H4 (cell line): ENCODE measurements around the gene PRPF31. TPM values are rescaled to one million over a fixed set of nuclear protein-coding genes. Genes with fewer than 3 reads are reported as not detected.

Source experiments
- DNase-seq: peaks from one replicate; pipeline ENCODE4 v3.0.0-alpha.2; 2015; ENCODE audit warnings: low spot score
- total RNA-seq: library from RNA; depleted of rRNA; stranded (reverse); fragments of >200 nt; shearing (Covaris generic); gene quantifications from 2 replicates; pipeline ENCODE4 v1.2.3, GENCODE V29; 2014

Gene PRPF31
- total RNA-seq, 1 experiment from 2014 or later: 106 TPM

DNA sequence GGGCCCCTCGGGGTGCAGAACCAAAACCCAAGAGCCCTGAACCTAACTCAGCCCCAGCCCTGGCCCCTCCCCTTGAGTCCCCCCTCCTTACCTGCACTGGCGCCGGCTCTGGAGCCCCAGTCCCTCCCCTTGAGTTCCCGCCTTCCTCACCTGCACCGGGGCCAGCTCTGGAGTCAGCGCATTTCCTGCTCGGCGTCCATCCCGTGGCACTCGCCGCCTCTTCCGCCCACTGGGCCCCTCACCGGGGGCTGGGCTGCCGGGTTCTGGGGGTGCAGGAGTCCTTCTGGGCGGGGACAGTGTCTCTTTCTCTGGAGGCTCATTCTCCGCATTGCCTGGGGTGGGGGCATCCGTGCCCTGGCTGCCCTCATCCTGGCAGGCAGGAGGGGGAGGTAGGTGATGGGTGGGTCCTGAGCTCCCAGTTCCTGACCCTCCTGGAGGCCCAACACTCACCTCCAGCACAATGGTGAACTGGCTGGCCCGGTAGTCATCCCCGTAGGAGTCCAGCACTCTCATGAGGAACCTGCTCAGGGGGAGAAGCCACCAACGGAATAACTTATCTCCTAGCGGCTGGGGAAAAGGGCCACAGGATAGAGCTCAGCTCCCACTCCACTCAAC, 7.6 kb upstream of the PRPF31 start:
- no peak for DNase-seq

DNA sequence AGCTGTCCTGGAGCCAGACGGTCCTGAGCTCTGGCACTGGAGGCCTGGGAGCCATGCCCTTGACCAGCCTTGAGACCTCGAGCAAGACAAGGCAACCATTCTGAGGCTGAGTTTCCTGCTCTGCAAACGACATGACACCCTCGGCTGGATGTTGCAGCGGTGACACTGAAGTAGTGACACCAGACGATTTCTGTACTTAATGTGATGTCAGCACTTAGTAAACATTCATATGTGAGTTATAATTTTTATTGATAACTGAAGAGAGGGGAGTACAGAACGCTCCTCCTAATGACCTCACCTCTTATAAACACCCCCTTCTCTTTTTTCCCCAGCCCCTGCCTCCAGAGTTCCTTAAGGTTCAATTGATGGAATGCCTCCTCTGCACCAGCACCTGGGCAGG, 7.1 kb upstream of the PRPF31 start:
- no peak for DNase-seq

DNA sequence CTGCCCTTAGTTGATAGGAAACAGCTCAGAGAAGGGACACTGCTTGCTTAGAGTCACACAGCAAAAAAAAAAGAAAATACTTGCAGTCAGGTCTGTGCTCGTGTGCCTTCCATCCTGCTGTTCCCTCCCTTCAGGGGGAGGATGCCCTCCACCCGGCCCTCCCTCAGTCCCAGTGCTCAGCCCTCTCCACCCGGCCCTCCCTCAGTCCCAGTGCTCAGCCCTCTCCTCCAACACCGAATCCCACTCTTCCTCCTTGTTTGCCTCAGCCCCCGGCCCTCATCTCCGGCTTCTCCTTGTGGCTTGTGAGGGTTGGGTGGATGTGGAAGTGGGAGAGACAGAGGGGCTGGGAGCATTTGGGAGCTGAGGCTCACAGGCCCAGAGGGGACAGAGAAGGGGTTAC, 5.9 kb upstream of the PRPF31 start:
- no peak for DNase-seq

DNA sequence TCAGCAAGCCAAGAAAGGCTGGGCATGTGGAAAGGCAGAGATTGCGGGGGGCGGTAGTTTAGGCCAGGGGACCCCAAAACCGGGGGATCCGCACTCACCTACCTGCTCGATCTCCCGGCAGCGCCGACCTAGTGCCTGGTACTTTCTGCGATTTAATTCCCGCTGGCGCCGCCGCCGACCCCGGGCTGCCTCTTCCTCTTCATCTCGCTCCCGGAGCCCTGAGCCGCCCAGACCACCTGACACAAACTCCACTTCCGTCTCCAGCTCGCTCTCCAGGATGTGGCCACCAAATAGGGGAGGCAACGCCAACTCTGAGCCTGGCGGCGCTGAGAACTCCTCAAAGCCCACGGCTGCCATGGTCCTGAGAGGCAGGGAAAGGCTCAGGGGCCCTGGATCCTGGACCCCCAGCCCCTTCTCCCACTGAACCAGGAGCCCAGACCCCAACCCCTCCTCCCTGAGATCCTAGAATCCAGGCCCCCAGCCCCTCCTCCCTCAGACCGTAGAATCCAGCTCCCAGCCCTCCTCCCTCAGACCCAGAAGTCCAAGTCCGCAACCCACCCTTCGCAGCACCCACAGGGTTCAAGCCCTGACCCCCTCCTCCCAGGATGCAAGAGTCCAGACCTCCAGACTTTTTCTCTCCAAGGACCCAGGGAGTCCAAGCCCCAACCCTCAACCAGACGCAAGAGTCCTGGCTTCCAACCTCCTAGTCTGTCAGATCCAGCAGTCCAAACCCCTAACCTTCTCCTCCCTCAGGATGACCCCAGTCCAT, 1.0 kb upstream of the PRPF31 start:
- DNase-seq: no peak

DNA sequence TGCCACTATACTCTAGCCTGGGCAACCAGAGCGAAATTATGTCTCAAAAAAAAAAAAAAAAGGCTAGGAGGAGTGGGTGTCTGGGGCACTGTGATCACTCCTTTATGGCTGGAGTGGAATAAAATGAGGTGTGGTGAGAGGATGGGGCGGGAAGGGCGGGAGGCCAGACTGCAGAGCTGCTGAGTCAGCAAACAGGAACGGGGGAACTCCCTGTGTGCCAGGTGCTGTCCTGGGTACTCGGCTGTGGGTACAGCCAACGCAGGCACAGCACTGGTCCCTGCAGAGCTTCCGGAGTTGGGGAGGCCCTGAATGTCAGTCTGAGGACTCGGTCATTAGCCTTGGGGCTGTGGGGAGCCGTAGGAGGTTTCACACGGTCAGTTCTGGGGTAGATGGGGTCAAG, 5.7 kb downstream of the PRPF31 start:
- no peak for DNase-seq

DNA sequence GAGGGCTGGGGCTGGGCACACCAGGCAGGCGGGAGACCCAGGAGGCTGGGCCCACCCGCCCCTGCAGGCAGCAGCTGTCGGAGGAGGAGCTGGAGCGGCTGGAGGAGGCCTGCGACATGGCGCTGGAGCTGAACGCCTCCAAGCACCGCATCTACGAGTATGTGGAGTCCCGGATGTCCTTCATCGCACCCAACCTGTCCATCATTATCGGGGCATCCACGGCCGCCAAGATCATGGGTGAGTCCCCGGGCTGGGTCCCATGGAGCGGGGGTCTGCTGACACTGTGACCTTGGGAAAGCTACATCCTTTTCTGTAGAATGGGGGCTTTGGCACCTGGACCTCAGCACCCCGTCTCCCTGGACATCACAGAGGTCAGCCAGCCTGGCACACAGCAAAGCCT, 8.1 kb downstream of the PRPF31 start:
- no peak for DNase-seq

DNA sequence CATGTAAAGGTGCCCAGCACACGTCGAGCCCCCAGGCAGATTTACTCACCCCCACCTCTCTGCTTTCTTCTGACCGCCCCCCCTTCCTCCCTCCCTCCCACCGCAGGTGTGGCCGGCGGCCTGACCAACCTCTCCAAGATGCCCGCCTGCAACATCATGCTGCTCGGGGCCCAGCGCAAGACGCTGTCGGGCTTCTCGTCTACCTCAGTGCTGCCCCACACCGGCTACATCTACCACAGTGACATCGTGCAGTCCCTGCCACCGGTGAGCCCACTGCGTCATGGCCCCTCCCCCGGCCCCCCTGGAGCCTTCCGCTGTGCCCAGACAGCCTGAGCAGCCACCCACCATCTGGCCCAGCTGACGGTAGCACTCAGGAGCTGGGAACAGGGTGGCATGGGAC, 8.8 kb downstream of the PRPF31 start:
- DNase-seq: no peak

DNA sequence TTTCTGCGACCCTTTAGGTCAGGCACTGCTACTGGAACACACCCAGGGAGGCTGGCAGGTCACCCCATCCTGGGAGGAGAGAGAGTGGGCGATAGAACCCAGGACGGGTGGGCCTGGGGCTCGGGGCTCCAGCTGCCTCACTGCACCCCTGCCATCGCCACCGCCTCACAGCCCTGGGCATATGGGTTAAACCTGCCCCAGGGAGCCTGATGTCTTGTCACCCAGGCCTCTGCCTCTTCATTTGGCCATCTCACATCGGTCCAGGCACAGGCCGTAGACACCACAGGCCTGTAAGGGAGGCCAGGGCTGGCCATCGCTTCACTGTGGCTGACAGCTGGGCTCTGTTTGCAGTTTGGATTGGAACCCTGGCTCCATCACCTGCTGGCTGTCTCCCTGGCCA, 10.2 kb downstream of the PRPF31 start:
- DNase-seq: no peak

DNA sequence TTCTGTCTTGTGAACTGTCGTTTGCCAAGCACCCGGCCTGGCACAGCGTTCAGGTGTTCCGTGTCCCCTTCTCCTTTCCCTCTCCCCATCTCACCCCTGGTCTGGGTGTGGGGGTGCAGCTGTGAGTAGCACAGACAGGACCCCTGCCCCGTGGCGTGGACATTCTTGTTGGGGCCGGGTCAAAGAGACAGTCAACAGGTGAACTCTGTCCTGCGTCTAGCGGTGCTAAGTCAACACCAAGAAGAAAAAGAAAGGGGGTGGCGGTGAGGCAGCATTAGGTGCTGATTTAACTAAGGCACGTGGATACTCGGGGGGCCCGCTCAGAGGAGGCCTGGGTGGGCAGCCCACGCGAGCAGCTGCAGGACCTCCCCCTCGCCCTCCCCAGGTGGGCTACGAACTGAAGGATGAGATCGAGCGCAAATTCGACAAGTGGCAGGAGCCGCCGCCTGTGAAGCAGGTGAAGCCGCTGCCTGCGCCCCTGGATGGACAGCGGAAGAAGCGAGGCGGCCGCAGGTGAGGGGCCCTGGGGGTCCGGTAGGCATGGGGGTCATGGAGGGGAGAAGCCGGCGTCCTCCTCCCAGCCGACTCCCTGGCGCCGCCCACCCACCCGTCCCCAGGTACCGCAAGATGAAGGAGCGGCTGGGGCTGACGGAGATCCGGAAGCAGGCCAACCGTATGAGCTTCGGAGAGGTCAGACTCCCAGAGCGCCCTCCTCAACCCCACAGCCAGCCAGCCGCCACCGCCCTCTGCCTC, 12.3 kb downstream of the PRPF31 start:
- no peak for DNase-seq

DNA sequence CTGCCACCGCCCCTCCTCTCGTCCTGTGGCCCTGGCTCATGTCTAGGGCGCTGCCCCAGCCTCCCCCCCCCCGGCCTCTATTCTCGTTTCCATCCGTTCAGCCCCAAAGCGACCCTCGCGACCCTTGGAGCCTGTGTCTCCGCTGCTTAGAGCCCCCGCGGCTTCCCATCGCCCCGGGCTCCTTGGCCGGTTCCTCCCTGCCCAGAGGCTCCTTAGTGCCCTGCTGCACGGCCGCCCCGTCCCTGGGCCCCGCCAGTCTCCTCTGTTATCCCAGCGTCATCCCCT, 12.8 kb downstream of the PRPF31 start:
- DNase-seq: no peak

DNA sequence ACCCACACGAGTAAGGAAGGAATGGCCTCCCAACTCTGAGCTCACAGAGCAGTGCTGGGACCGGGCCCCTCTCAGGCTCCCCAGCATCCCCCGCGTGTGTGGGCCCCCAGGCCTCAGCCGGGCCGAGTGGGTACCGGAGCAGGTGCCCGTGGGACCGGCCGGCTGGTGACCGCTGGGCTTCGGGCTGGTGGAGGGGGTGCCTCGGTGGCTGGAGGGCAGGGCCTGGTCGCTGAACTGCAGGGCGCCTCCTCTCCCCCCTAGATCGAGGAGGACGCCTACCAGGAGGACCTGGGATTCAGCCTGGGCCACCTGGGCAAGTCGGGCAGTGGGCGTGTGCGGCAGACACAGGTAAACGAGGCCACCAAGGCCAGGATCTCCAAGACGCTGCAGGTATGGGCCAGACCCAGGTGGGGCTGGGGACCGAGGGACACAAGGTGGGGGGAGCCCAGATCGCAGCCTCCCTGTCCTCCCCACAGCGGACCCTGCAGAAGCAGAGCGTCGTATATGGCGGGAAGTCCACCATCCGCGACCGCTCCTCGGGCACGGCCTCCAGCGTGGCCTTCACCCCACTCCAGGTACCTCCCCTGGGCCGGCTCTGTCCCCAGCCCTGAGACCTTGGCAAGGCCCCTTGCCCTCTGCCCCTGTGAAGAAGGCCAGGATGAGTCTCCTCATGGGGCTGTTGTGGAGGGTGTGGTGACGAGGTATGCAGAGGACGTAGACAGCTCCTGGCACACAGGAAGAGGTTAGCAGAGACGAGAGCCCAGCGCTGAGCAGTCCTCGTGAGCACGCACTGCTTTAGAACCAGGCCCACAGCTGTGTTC, 13.5 kb downstream of the PRPF31 start:
- DNase-seq: no peak

DNA sequence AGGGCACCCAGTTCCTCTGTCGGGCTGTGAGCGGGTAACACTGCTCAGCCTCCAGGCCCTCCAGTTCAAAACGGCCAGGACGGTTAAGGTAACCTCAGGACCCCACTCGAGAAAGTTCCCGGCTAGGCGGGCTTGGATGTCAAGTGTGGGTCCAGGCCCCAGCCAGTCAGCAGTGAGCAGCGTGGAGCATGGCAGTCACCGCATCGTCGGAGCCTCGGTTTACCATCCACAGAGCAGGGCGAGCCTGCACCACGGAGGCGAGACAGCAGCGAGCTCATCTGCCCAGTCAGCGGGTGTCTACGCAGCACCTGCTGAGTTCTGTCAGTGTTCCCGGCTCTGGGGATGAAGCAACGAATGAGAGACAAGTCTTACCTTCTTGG, 14.1 kb downstream of the PRPF31 start:
- DNase-seq: no peak

DNA sequence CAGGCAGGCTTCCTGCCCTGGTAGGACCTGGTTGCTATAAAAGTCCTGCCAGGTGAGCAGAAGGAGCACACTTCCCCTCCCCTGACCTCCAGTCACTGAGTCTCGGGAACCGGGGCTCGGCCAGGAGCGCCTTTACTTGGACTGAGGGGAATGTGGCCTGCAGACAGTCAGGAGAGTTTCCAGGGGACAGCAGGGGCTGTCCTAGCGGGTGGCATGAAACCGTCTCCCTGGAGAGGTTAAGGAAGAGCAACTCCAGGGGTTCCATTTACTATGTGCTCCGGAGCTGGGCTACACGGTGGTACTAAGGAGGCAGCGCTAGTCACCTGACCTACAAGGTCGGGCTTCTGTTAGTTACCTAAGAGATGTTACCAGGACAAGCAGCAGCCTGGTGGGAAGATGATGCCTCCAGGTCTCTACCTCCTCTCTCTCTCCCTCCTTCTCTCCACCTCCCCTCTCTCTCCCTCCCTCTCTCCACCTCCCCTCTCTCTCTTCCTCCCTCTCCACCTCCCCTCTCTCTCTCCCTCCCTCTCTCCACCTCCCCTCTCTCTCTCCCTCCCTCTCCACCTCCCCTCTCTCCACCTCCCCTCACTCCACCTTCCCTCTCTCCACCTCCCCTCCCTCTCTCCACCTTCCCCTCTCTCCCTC, 17.9 kb downstream of the PRPF31 start:
- no peak for DNase-seq

DNA sequence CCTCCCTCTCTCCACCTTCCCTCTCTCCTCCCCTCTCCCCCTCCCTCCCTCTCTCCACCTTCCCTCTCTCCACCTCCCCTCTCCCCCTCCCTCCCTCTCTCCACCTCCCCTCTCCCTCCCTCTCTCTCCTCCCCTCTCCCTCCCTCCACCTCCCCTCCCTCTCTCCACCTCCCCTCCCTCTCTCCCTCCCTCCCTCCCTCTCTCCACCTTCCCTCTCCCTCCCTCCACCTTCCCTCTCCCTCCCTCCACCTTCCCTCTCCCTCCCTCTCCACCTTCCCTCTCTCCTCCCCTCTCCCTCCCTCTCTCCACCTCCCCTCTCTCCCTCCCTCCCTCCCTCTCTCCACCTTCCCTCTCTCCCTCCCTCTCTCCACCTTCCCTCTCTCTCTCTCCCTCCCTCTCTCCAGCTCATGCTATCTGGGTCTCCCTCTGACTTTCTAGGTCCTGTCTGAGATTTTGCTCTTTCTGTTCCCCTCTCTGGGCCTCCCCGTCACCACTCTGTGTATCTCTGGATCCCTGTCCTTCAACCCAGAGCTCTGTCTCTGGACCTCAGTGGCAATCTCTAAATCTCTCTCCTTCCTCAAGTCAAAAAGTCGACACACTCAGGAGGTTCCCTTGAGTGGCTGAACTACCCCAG, 18.5 kb downstream of the PRPF31 start:
- DNase-seq: no peak

DNA sequence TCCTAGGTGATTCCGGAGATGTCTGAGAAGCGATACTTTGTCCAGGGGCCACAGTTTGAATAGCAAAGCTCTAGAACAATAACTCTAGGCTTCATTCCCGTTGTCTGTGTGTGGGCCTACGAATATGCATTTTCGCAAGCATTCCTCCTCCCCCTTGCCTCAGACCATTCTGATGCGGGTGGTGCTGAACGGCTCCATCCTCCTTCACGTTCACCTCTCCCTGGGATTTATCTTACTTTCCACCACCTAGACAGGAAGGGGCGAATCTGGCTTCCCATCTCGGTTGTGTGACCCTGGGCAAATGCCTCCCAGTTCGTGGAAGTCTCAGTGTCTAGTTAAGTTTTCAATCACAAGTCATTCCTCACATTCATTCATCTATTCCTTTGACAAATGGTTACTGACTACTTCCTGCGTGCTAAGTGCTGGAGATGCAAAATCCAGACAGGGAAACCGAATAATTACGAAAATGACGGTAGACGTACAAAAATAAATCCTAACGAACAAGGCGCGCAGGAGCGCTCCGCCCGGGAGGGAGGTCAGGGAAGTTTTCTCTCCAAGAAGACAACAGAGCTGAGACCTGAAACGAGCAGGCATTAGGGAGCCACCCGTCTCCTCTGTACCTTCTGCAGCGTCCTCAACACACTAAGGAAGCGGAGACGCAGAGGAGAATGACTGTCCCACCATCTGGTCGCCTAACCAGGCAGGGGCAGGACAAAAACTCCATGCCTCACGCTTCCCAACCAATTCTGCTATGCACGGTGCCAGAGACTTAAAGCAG, 20.7 kb downstream of the PRPF31 start:
- DNase-seq: no peak

DNA sequence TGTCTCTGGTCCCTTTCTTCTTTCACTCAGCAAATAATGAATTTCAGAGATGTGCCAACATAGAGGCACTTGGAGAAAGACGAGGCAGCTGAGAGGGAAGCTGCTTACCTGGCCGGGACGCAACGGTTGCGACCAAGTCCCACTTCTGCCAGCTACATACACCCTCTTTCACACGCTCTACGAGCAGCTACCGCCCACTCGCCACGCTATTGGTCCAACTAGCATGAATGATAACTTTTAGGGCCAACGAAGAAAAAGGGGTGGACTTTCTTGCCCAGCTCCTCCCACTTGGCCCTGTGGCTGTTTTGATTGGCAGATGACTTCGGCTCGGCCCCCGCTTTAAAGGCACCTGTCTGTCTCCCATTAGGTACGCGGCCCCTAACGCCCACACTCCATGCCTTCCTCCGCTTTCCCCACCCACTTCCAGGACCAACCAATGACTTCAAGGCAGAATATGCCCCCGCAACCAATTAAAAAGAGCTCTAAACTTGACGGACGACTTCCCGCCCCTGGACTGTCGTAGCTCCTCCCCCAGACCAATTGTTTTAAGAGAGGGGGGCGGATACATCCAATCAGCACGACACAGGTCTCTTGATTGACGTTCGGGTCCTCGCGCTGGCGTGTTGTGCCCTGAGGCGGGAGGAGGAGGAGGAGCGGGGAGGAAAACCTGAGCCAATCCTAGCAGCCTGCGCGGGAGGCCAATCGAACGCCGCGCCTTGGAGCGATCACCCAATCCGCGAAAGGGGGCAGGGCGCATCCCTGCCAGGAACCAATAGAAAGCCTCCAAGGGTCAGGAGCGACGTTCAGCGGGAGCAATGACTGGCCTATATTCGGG, 21.5 kb downstream of the PRPF31 start:
- peak; percentile 100 for DNase-seq

DNA sequence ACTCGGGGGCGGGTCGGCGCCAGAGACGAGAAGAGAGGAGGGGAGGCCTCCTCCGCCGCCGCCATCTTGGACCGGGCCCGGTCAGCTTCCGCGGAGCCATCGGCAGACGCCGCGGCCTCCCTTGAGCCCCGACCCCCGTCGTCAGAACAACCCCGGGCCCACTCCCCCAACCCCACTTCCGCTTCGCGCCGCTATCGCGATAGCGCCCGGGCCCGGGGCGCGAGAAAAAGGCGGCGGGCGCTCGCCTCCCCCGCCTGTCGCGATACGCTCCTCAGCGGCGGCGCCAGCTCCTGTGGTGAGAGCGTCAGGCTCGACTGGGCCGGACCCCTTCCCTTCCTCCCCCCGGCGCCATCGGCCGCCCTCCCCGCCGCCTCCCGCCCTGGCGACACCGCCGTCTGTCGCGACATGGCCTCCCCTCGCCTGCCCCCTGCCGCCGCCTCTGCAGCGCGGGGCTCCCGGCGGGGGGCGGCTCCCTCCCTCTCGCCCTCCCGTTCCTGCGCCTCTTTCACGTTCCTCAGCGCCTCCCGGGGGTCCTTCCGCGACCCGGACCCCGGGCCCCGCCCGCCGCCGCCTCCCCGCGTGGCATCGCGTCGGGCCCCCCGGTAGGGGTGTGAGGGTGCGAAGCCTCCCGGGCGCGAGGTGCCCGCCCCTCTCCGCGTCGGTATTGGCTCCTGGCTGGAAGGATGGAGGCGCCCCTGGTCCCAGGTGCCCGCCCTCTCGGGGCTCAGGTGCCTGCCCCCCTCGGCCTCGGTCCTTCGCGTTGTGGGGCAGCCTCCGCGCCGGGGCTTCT, 22.3 kb downstream of the PRPF31 start, which contains the start of gene CNOT3:
Gene CNOT3, plus strand, starts transcription at position 64 of the 790 bp plus-strand sequence. CDS start 5,217 bp downstream, outside the sequence.
- DNase-seq: no peak

DNA sequence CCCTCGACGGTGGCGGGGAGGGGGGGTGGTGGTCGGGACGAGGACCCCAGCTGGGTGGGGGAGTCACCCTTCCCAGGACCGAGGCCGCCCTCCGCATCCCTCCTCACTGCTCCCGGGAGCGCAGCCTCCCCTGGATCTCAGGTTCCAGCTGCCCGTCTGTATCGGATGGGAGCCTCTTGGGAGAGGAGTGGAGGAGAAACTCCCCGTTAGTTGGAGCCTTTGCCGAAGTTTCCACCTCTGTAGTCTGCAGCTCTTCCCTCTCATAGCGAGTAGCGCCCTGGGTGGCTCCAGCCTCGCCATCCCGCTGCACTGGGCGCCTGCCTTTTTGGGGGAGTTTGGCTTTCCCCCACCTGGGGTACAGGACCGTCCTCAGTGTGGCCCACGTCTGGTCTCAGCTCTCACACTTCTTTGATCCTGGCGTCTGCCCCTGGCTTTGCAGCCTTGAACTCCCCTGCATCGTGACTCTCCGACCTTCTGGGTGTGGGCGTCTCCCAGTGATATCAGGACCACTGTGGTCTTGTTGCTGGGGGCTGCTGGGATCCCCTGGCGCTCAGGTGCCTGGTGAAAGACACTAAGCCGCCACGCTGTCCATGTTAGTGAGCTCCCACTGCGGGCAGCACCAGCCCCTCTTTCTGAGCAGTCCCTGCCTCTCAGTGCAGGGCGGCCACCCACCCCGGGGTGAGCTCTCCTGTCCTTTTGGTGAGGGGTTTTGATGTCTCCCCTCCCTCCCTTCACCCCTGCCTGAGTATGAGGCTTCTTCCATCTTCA, 23.1 kb downstream of the PRPF31 start:
- no peak for DNase-seq
